ENCODE measurements around the gene ZNF653.

- TF ChIP-seq TP53 (CRISPR knock-in tag; IDR thresholded peaks at IDR 0.05) = no peak
- no peak for TF ChIP-seq ZNF138 (CRISPR knock-in tag; conservative IDR thresholded peaks at IDR 0.05)
Observed at GRCh38 chr19:11554160-11554559, 48.5 kb upstream of the ZNF653 start.
